ENCODE measurements around the gene TEX52.

TEX52 gene

DNA sequence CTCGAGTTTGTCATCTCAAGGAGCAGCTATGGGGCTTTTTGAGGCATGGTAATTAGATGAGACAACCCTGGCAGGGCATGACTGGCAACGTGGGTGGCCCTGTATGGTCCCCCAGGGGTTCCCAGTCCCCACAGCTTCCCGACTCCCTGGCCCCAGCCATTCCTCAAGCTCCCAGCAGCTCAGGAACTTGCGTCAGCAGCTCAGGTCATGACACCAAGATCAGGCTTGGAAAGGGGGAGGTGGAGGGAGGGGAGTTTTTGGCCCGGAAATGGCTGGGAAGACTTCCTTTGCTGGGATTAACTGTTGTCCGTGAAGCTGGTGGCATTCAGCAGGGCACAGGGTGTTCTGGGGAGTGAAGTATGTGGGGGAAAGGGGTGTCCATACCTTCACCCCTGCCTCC lies 11.6 kb downstream of the TEX52 start:
- H3K9me3 ChIP-seq (replicated peaks; ENCODE audit: insufficient read depth, low read length) = no peaks in the 10 kb centered on the region
- H4K20me1 ChIP-seq (ENCODE audit: insufficient read depth, low read length) = no peaks in the 10 kb centered on the region
- H3K4me3 ChIP-seq (ENCODE audit: low read length) = no peak overlapping the region
- no peak overlapping the region for H3K27ac ChIP-seq (ENCODE audit: low read length)
- H3F3A ChIP-seq (ENCODE audit: insufficient read depth, low read length) = no peaks in the 10 kb centered on the region
- H2AFZ ChIP-seq (ENCODE audit: low read length) = no peak overlapping the region
- no peaks in the 10 kb centered on the region for H3K9me2 ChIP-seq (replicated peaks; ENCODE audit: insufficient read depth, low read length)
- H3K36me3 ChIP-seq (replicated peaks; ENCODE audit: insufficient read depth, low read length) = no peaks in the 10 kb centered on the region
- TF ChIP-seq CTCF (IDR thresholded peaks at IDR 0.05; ENCODE audit: low read length) (no peak), EZH2phosphoT487 (IDR thresholded peaks at IDR 0.05; ENCODE audit: low read length) (no peak), EZH2 (optimal IDR thresholded peaks at IDR 0.05; ENCODE audit: low read depth, low read length) (no peak)
- no peak overlapping the region for H3K4me2 ChIP-seq (ENCODE audit: low read depth, low read length)
- H3K9ac ChIP-seq (ENCODE audit: low read length) = no peak overlapping the region
- no peaks in the 10 kb centered on the region for H3K27me3 ChIP-seq (replicated peaks; ENCODE audit: insufficient read depth, low read length)
- DNase-seq = no peak
- H3K79me2 ChIP-seq (ENCODE audit: low read length) = no peaks in the 10 kb centered on the region
- no peaks in the 10 kb centered on the region for H3K4me1 ChIP-seq (ENCODE audit: low read length)

- no peaks in the 10 kb centered on the region for H3K9me2 ChIP-seq (replicated peaks; ENCODE audit: insufficient read depth, low read length)
- H3K4me2 ChIP-seq (ENCODE audit: low read depth, low read length) = no peak overlapping the region
- H3K4me3 ChIP-seq (ENCODE audit: low read length) = no peak overlapping the region
- no peak for DNase-seq
- H3K9ac ChIP-seq (ENCODE audit: low read length) = no peak overlapping the region
- H3K27ac ChIP-seq (ENCODE audit: low read length) = no peak overlapping the region
- H4K20me1 ChIP-seq (ENCODE audit: insufficient read depth, low read length) = no peaks in the 10 kb centered on the region
- H3K9me3 ChIP-seq (replicated peaks; ENCODE audit: insufficient read depth, low read length) = no peaks in the 10 kb centered on the region
- no peaks in the 10 kb centered on the region for H3K4me1 ChIP-seq (ENCODE audit: low read length)
- no peak overlapping the region for H2AFZ ChIP-seq (ENCODE audit: low read length)
- TF ChIP-seq CTCF (IDR thresholded peaks at IDR 0.05; ENCODE audit: low read length) = no peak
- TF ChIP-seq EZH2 (optimal IDR thresholded peaks at IDR 0.05; ENCODE audit: low read depth, low read length) = no peak
- TF ChIP-seq EZH2phosphoT487 (IDR thresholded peaks at IDR 0.05; ENCODE audit: low read length) = no peak
- H3K36me3 ChIP-seq (replicated peaks; ENCODE audit: insufficient read depth, low read length) = no peaks in the 10 kb centered on the region
- H3K27me3 ChIP-seq (replicated peaks; ENCODE audit: insufficient read depth, low read length) = no peaks in the 10 kb centered on the region
- H3F3A ChIP-seq (ENCODE audit: insufficient read depth, low read length) = no peaks in the 10 kb centered on the region
- H3K79me2 ChIP-seq (ENCODE audit: low read length) = no peaks in the 10 kb centered on the region
Measured at GRCh38 chr12:2844786-2845185, 12.1 kb downstream of the TEX52 start.

GRCh38 chr12:2842948-2843347 lies 13.9 kb downstream of the TEX52 start:
- H3K9me2 ChIP-seq (replicated peaks; ENCODE audit: insufficient read depth, low read length) = no peaks in the 10 kb centered on the region
- H3K9me3 ChIP-seq (replicated peaks; ENCODE audit: insufficient read depth, low read length) = no peaks in the 10 kb centered on the region
- no peak overlapping the region for H3K9ac ChIP-seq (ENCODE audit: low read length)
- no peaks in the 10 kb centered on the region for H3K79me2 ChIP-seq (ENCODE audit: low read length)
- TF ChIP-seq EZH2 (optimal IDR thresholded peaks at IDR 0.05; ENCODE audit: low read depth, low read length) (no peak), EZH2phosphoT487 (IDR thresholded peaks at IDR 0.05; ENCODE audit: low read length) (no peak), CTCF (IDR thresholded peaks at IDR 0.05; ENCODE audit: low read length) (no peak)
- no peaks in the 10 kb centered on the region for H4K20me1 ChIP-seq (ENCODE audit: insufficient read depth, low read length)
- no peak overlapping the region for H3K4me2 ChIP-seq (ENCODE audit: low read depth, low read length)
- no peak overlapping the region for H3K4me3 ChIP-seq (ENCODE audit: low read length)
- DNase-seq = no peak
- H3K27me3 ChIP-seq (replicated peaks; ENCODE audit: insufficient read depth, low read length) = no peaks in the 10 kb centered on the region
- H2AFZ ChIP-seq (ENCODE audit: low read length) = no peak overlapping the region
- H3K36me3 ChIP-seq (replicated peaks; ENCODE audit: insufficient read depth, low read length) = no peaks in the 10 kb centered on the region
- no peaks in the 10 kb centered on the region for H3K4me1 ChIP-seq (ENCODE audit: low read length)
- H3F3A ChIP-seq (ENCODE audit: insufficient read depth, low read length) = no peaks in the 10 kb centered on the region
- no peak overlapping the region for H3K27ac ChIP-seq (ENCODE audit: low read length)
